T-cell (primary cell): ENCODE data around the gene VASH1. TPM values are rescaled to one million over a fixed set of nuclear protein-coding genes. Genes with fewer than 3 reads are reported as not detected.
A peak's percentile ranks its signal among the peaks of the same experiment; 100 is the strongest.

ENCODE experiments used
- ATAC-seq, 4 experiments: fragments of 200-7000 bp in 3 of 4; fragments of 150-1000 bp in 1 of 4; cut with Tn5 transposase; replicated peaks in 1 of 4; 1 replicate in 3 of 4; 2 replicates in 1 of 4; pipeline ENCODE4 v1.10.0; 2021; ENCODE audit warnings: moderate library complexity in 3 of 4, mild to moderate bottlenecking in 2 of 4, moderate number of reproducible peaks in 1 of 4
- CTCF ChIA-PET, 2 donors: fragments of 300-600 bp; sonication (Branson Sonifier 250); formaldehyde crosslinking; loops; one replicate each; lab custom pipeline; 2022; ENCODE audit warnings: antibody characterized with exemption in 2 of 2; lab: Charles Lee
- POLR2A ChIA-PET, 2 donors: fragments of 300-600 bp; sonication (Branson Sonifier 250); formaldehyde crosslinking; loops; one replicate each; lab custom pipeline; 2022; ENCODE audit warnings: antibody characterized with exemption in 2 of 2; lab: Charles Lee
- DNase-seq, 35 experiments: peaks; one replicate each; pipeline versions ENCODE4 v3.0.0 to v3.0.0-alpha.2; 2013 to 2023
- H3K27ac ChIP-seq: one replicate; pipeline ENCODE4 v1.5.1; 2013; ENCODE audit warnings: low read length
- H3K27me3 ChIP-seq, 2 experiments: replicated peaks in 1 of 2; 1 replicate in 1 of 2; 2 replicates in 1 of 2; pipeline versions ENCODE4 v1.6.1 to v1.7.0; 2013; ENCODE audit warnings: low read length in 1 of 2, mixed read lengths in 1 of 2; ENCODE audit not compliant: control insufficient read depth in 2 of 2, insufficient read depth in 2 of 2; ENCODE audit errors: extremely low read depth in 1 of 2
- H3K36me3 ChIP-seq, 2 donors: 1 replicate in 1 of 2; 2 replicates in 1 of 2; pipeline versions ENCODE4 v1.6.1 to v1.7.0; 2013; ENCODE audit warnings: low read length in 1 of 2; ENCODE audit not compliant: control insufficient read depth in 2 of 2, insufficient read depth in 1 of 2; ENCODE audit errors: extremely low read depth in 1 of 2
- H3K4me1 ChIP-seq, 2 experiments: 1 replicate in 1 of 2; 2 replicates in 1 of 2; pipeline versions ENCODE4 v1.6.1 to v1.7.0; 2013; ENCODE audit warnings: low read length in 2 of 2, mixed read lengths in 1 of 2; ENCODE audit not compliant: insufficient read depth in 2 of 2, control insufficient read depth in 1 of 2; ENCODE audit errors: extremely low read depth in 1 of 2
- H3K4me3 ChIP-seq, 2 donors: 1 replicate in 1 of 2; 2 replicates in 1 of 2; pipeline versions ENCODE4 v1.5.1 to v1.7.0; 2013; ENCODE audit warnings: mild to moderate bottlenecking in 2 of 2, low read length in 1 of 2, moderate library complexity in 1 of 2; ENCODE audit not compliant: control insufficient read depth in 1 of 2; ENCODE audit errors: extremely low read depth in 1 of 2
- H3K9me3 ChIP-seq: 2 replicates; pipeline ENCODE4 v1.7.0; 2013
- H3K27ac Mint-ChIP-seq, 2 donors: one replicate each; pipeline ENCODE4 v1.8.0; 2020 to 2021; ENCODE audit warnings: mild to moderate bottlenecking in 2 of 2, mixed read lengths in 2 of 2
- H3K27me3 Mint-ChIP-seq, 2 donors: one replicate each; pipeline ENCODE4 v1.8.0; 2021 to 2022; ENCODE audit warnings: mixed read lengths in 2 of 2
- H3K36me3 Mint-ChIP-seq: one replicate; pipeline ENCODE4 v1.8.0; 2021; ENCODE audit warnings: mixed read lengths
- H3K4me1 Mint-ChIP-seq, 3 donors: one replicate each; pipeline ENCODE4 v1.8.0; 2020 to 2022; ENCODE audit warnings: mixed read lengths in 3 of 3, mild to moderate bottlenecking in 1 of 3
- H3K4me3 Mint-ChIP-seq, 3 donors: one replicate each; pipeline ENCODE4 v1.8.0; 2020 to 2022; ENCODE audit warnings: mild to moderate bottlenecking in 3 of 3, mixed read lengths in 3 of 3, moderate library complexity in 3 of 3
- H3K9me3 Mint-ChIP-seq, 3 donors: one replicate each; pipeline ENCODE4 v1.8.0; 2020 to 2022; ENCODE audit warnings: mixed read lengths in 3 of 3
- WGBS: methylation state at CpG from one replicate; pipeline ENCODE4 v1.1.5; 2013; ENCODE audit warnings: missing lambda C conversion rate; ENCODE audit not compliant: insufficient coverage; 5-methylcytosine and 5-hydroxymethylcytosine counted together
- total RNA-seq, 35 experiments: library from RNA in 6 of 35; stranded (reverse) in 6 of 35; fragments of 120-200 nt in 1 of 35; gene quantifications; one replicate each; pipeline versions ENCODE4 v1.2.1 to v1.2.4 and lab custom pipeline; 2013 to 2026

VASH1 gene
- total RNA-seq, 5 donors from 2014 or later (not counting 1 experiment from before 2014, with no cell fraction given): 3.8 to 14.9 (median 10.3) TPM

- H3K36me3 Mint-ChIP-seq: no peaks in the 10 kb centered on the region
- no peaks in the 10 kb centered on the region for H3K9me3 ChIP-seq
- H3K9me3 Mint-ChIP-seq: no peaks in the 10 kb centered on the region
- peaks cover 0 to 2% of the 10 kb centered on the region in 2 donors for H3K36me3 ChIP-seq
- H3K27ac Mint-ChIP-seq: no peak overlapping the region
- H3K27me3 Mint-ChIP-seq: peaks cover 0 to under 1% of the 10 kb centered on the region in 2 donors
- H3K4me3 Mint-ChIP-seq: no peak overlapping the region
- whole genome bisulfite sequencing: 94% methylated on average over 8 of the region's 10 CpGs
- H3K4me3 ChIP-seq: no peak overlapping the region
- CTCF ChIA-PET: interaction anchor here in 1 of 2 donors (0.6 to 0.9 kb wide), 2 partner anchors 33 to 65 kb away, joined by 3 read pairs; no protein-coding TSS in a partner anchor
- ATAC-seq (peak in 1 of 4 experiments; percentile 33), DNase-seq (peak in 1 of 35 experiments; percentile 15)
- H3K4me1 Mint-ChIP-seq: peaks cover 0 to 5% (median 5%) of the 10 kb centered on the region in 3 donors
- H3K27ac ChIP-seq: no peak overlapping the region
- H3K4me1 ChIP-seq: no peaks in the 10 kb centered on the region
- POLR2A ChIA-PET: no interaction called here
- peaks cover 0 to 8% of the 10 kb centered on the region in 2 experiments for H3K27me3 ChIP-seq
Measured at GRCh38 chr14:76776428-76777251, 15.4 kb downstream of the VASH1 start.

- H3K9me3 Mint-ChIP-seq: no peaks in the 10 kb centered on the region
- H3K9me3 ChIP-seq: no peaks in the 10 kb centered on the region
- 100% methylated on average over 1 of the region's 9 CpGs for WGBS
- no peak overlapping the region for H3K27ac Mint-ChIP-seq
- no peak overlapping the region for H3K4me3 ChIP-seq
- H3K4me1 Mint-ChIP-seq: peaks cover 1 to 13% (median 10%) of the 10 kb centered on the region in 3 donors
- no peak overlapping the region for H3K4me3 Mint-ChIP-seq
- H3K36me3 ChIP-seq: peaks cover under 1 to 6% of the 10 kb centered on the region in 2 donors
- ATAC-seq: peak in 1 of 4 experiments; percentile 18
- H3K4me1 ChIP-seq: no peaks in the 10 kb centered on the region
- POLR2A ChIA-PET: no interaction called here
- no peak overlapping the region for H3K27ac ChIP-seq
- DNase-seq: no peak
- CTCF ChIA-PET: no interaction called here
- H3K36me3 Mint-ChIP-seq: peaks cover 3% of the 10 kb centered on the region
- H3K27me3 Mint-ChIP-seq: no peaks in the 10 kb centered on the region
- H3K27me3 ChIP-seq: peaks cover 0 to 3% of the 10 kb centered on the region in 2 experiments
Measured at GRCh38 chr14:76777721-76778120, 16.5 kb downstream of the VASH1 start.

GRCh38 chr14:76778546-76779215 is 17.4 kb downstream of the VASH1 start:
- no peaks in the 10 kb centered on the region for H3K27me3 ChIP-seq
- H3K4me1 Mint-ChIP-seq: peaks cover 11 to 22% (median 18%) of the 10 kb centered on the region in 3 donors
- DNase-seq (no peak), ATAC-seq (no peak)
- H3K36me3 Mint-ChIP-seq: peaks cover 5% of the 10 kb centered on the region
- no peaks in the 10 kb centered on the region for H3K9me3 Mint-ChIP-seq
- ChIA-PET POLR2A (no interaction called here), CTCF (no interaction called here)
- H3K27ac ChIP-seq: no peak overlapping the region
- no peaks in the 10 kb centered on the region for H3K27me3 Mint-ChIP-seq
- no peaks in the 10 kb centered on the region for H3K9me3 ChIP-seq
- H3K4me3 ChIP-seq: no peak overlapping the region
- WGBS: 98% methylated on average over 14 of the region's 16 CpGs
- peaks cover 0 to 4% of the 10 kb centered on the region in 2 experiments for H3K4me1 ChIP-seq
- H3K27ac Mint-ChIP-seq: no peak overlapping the region
- H3K36me3 ChIP-seq: peaks cover 6 to 7% of the 10 kb centered on the region in 2 donors
- no peak overlapping the region for H3K4me3 Mint-ChIP-seq

DNA sequence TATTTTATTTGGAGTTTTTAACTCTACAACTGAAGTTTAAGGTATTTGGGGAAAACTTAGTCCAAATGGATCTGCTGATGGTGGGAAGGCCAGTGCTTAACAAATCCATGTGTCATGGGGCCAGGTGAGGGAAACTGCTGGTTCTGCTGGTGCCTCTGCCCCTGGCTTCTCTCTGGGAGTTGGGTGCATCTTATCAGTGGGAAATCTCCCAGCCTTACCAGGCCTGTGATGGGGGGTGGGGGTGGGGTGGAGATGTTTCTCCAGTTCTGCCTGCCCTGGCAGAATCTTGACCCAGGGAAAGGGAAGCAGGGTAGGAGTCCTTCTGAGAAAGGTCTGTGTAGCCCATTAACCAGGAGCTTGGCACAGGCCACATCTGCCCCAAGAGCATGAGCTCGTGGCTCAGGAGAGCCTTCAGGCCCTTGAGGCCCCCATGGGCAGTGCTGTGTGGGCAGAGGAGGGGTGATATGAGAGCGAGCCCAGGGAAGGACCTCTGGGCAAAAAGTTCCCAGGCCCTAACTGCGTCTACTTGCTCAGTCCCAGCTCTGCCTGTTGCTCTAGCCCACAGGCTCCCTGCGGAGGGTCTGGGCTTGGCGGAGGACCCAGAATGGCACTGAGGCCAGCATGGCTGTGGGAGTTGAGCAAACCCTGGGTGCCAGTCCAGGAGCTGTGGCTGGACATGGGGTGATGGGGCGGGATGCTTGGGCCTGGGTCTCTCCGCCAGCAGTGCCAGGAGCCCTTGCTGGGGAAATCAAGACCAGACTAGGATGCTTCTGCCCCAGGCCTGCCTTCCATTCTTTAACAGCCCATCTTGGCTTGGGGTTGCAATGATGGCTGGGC is 18.2 kb downstream of the VASH1 start:
- no peak overlapping the region for H3K27ac ChIP-seq
- Mint-ChIP-seq H3K36me3 (peaks cover 5% of the 10 kb centered on the region), H3K4me1 (peaks cover 11 to 24% (median 23%) of the 10 kb centered on the region in 3 donors), H3K4me3 (no peak overlapping the region), H3K27ac (peak overlapping the region in 1 of 2 donors; percentile 49), H3K9me3 (no peaks in the 10 kb centered on the region), H3K27me3 (no peaks in the 10 kb centered on the region)
- ATAC-seq: no peak
- peaks cover 0 to 4% of the 10 kb centered on the region in 2 experiments for H3K4me1 ChIP-seq
- POLR2A ChIA-PET: no interaction called here
- CTCF ChIA-PET: no interaction called here
- no peak overlapping the region for H3K4me3 ChIP-seq
- 91% methylated on average over 4 of the region's 7 CpGs for WGBS
- peaks cover 6 to 7% of the 10 kb centered on the region in 2 donors for H3K36me3 ChIP-seq
- no peaks in the 10 kb centered on the region for H3K27me3 ChIP-seq
- H3K9me3 ChIP-seq: no peaks in the 10 kb centered on the region
- DNase-seq: no peak

DNA sequence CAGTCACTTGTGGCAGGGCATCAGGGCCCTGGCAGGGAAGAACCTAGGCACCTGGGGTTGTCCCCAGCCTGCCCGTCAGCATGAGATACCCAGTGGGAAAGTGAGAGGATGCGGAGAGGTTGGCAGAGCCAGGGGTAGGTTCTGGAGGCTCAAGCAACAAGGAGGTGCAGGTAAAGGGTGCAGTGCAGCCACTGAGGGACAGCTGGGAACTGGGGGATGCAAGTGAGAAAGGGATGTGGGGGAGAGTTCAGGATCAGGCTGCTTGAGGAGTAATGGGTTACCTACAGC is 18.7 kb downstream of the VASH1 start:
- H3K27me3 Mint-ChIP-seq: no peaks in the 10 kb centered on the region
- no peak overlapping the region for H3K4me3 ChIP-seq
- H3K9me3 Mint-ChIP-seq: no peaks in the 10 kb centered on the region
- H3K4me1 Mint-ChIP-seq: peaks cover 16 to 29% (median 29%) of the 10 kb centered on the region in 3 donors
- no peaks in the 10 kb centered on the region for H3K27me3 ChIP-seq
- peaks cover 0 to 4% of the 10 kb centered on the region in 2 experiments for H3K4me1 ChIP-seq
- no peak overlapping the region for H3K4me3 Mint-ChIP-seq
- CTCF ChIA-PET: no interaction called here
- H3K9me3 ChIP-seq: no peaks in the 10 kb centered on the region
- peaks cover 9% of the 10 kb centered on the region for H3K36me3 Mint-ChIP-seq
- DNase-seq (no peak), ATAC-seq (no peak)
- H3K27ac ChIP-seq: no peak overlapping the region
- POLR2A ChIA-PET: no interaction called here
- H3K36me3 ChIP-seq: peaks cover 6 to 7% of the 10 kb centered on the region in 2 donors
- peak overlapping the region; percentile 45 to 49 for H3K27ac Mint-ChIP-seq
- WGBS: 96% methylated on average over 2 of the region's 2 CpGs

GRCh38 chr14:76780360-76780759 is 19.1 kb downstream of the VASH1 start:
- Mint-ChIP-seq H3K27ac (peak overlapping the region; percentile 44 to 45), H3K4me1 (peaks cover 17 to 31% (median 29%) of the 10 kb centered on the region in 3 donors), H3K4me3 (no peak overlapping the region), H3K36me3 (peaks cover 9% of the 10 kb centered on the region), H3K27me3 (no peaks in the 10 kb centered on the region), H3K9me3 (no peaks in the 10 kb centered on the region)
- DNase-seq (no peak), ATAC-seq (no peak)
- WGBS: 92% methylated on average over 4 of the region's 5 CpGs
- Histone ChIP-seq H3K9me3 (no peaks in the 10 kb centered on the region), H3K27ac (no peak overlapping the region), H3K36me3 (peaks cover 6 to 7% of the 10 kb centered on the region in 2 donors), H3K4me3 (no peak overlapping the region), H3K4me1 (peaks cover 0 to 4% of the 10 kb centered on the region in 2 experiments), H3K27me3 (no peaks in the 10 kb centered on the region)
- ChIA-PET POLR2A (interaction anchor here in 1 of 2 donors (0.8 kb wide), 1 partner anchor 58 kb away, joined by 15 read pairs; no protein-coding TSS in a partner anchor), CTCF (no interaction called here)
